Endodermal cell (in vitro differentiated cells): Measurements from ENCODE around the gene NOP14. TPM values are rescaled to one million over a fixed set of nuclear protein-coding genes. Genes with fewer than 3 reads are reported as not detected.
"Not testable (repeated sequence)": the region's sequence is repeated elsewhere in the genome, so short reads cannot be mapped to it uniquely, and the experiment has no call there.

Experiments used
- DNase-seq: peaks from one replicate; pipeline ENCODE4 v3.0.0-alpha.2; 2017
- H3K27ac ChIP-seq: 2 replicates; pipeline ENCODE4 v1.5.1; 2013; ENCODE audit warnings: mild to moderate bottlenecking, low read depth, low read length, moderate library complexity
- H3K27me3 ChIP-seq: 2 replicates; pipeline ENCODE4 v1.6.1; 2013; ENCODE audit warnings: mild to moderate bottlenecking, low read length, moderate library complexity; ENCODE audit not compliant: insufficient read depth, control insufficient read depth, poor library complexity, severe bottlenecking
- H3K36me3 ChIP-seq: 2 replicates; pipeline ENCODE4 v1.7.0; 2013; ENCODE audit warnings: mild to moderate bottlenecking, low read length, moderate library complexity; ENCODE audit not compliant: control insufficient read depth, insufficient read depth
- H3K4me1 ChIP-seq: one replicate; pipeline ENCODE4 v1.7.0; 2013; ENCODE audit warnings: low read length; ENCODE audit not compliant: control insufficient read depth, insufficient read depth
- H3K4me3 ChIP-seq: 2 replicates; pipeline ENCODE4 v1.5.1; 2013; ENCODE audit warnings: mild to moderate bottlenecking, low read length, moderate library complexity
- H3K9ac ChIP-seq: 2 replicates; pipeline ENCODE4 v1.6.1; 2013; ENCODE audit warnings: mild to moderate bottlenecking, low read length, moderate library complexity; ENCODE audit not compliant: poor library complexity, severe bottlenecking; ENCODE audit errors: extremely low read depth
- H3K9me3 ChIP-seq: 2 replicates; pipeline ENCODE4 v1.6.1; 2013; ENCODE audit warnings: mild to moderate bottlenecking, low read length, moderate library complexity; ENCODE audit not compliant: control insufficient read depth
- H3K27ac Mint-ChIP-seq: 2 replicates; pipeline ENCODE4 v1.8.0; 2020; ENCODE audit warnings: mixed read lengths
- H3K27me3 Mint-ChIP-seq: 2 replicates; pipeline ENCODE4 v1.8.0; 2021; ENCODE audit warnings: mild to moderate bottlenecking, mixed read lengths; ENCODE audit not compliant: insufficient read depth
- H3K36me3 Mint-ChIP-seq: 2 replicates; pipeline ENCODE4 v1.8.0; 2020; ENCODE audit warnings: low read depth, mixed read lengths
- H3K4me1 Mint-ChIP-seq: 2 replicates; pipeline ENCODE4 v1.8.0; 2020; ENCODE audit warnings: mixed read lengths
- H3K4me3 Mint-ChIP-seq: 2 replicates; pipeline ENCODE4 v1.8.0; 2020; ENCODE audit warnings: mild to moderate bottlenecking, moderate library complexity, mixed read lengths
- H3K9me3 Mint-ChIP-seq: 2 replicates; pipeline ENCODE4 v1.8.0; 2020; ENCODE audit warnings: mild to moderate bottlenecking, mixed read lengths
- WGBS, 2 experiments: methylation state at CpG; one replicate each; pipeline versions ENCODE4 v1.1.5 to v1.1.7; 2013; ENCODE audit warnings: missing lambda C conversion rate in 2 of 2, mixed read lengths in 1 of 2; ENCODE audit not compliant: insufficient coverage in 1 of 2, insufficient read length in 1 of 2; 5-methylcytosine and 5-hydroxymethylcytosine counted together
- total RNA-seq, 2 donors: library from RNA; stranded (reverse); fragmentation: NEBNext Ultra II Directional in 1 of 2; extraction: Animal tissue kit (Norgen Biotek cat#: 25700) in 1 of 2; gene quantifications; 2 replicates in 1 of 2; 3 replicates in 1 of 2; pipeline ENCODE4 v1.2.1, GENCODE V29; 2021
- TF ChIP-seq, protein P1 (sequence below): fragments of 200-600 bp; sonication (generic); conservative IDR thresholded peaks from 2 replicates; pipeline ENCODE4 v1.5.0; 2021; ENCODE audit warnings: antibody characterized with exemption, mild to moderate bottlenecking

Gene NOP14
- total RNA-seq, 2 donors from 2014 or later: 23.0 to 31.9 TPM

DNA sequence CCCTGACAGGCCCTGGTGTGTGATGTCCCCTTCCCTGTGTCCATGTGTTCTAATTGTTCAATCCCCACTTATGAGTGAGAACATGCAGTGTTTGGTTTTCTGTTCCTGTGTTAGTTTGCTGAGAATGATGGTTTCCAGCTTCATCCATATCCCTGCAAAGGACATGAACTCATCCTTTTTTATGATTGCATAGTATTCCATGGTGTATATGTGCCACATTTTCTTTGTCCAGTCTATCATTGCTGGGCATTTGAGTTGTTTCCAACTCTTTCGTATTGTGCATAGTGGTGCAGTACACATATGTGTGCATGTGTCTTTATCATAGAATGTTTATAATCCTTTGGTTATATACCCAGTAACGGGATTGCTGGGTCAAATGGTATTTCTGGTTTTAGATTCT is 46.5 kb downstream of the NOP14 start:
- peaks cover 80% of the 10 kb centered on the region for H3K36me3 ChIP-seq
- H3K9ac ChIP-seq, H3K4me3 ChIP-seq, H3K27me3 Mint-ChIP-seq, H3K4me1 Mint-ChIP-seq, DNase-seq, H3K4me1 ChIP-seq, H3K27ac ChIP-seq, H3K27ac Mint-ChIP-seq, H3K27me3 ChIP-seq, H3K4me3 Mint-ChIP-seq: not testable (repeated sequence)
- WGBS, 2 experiments: 91 to 94% methylated on average over 2 of the region's 2 CpGs
- peaks cover 41% of the 10 kb centered on the region for H3K9me3 Mint-ChIP-seq
- peaks cover 25% of the 10 kb centered on the region for H3K9me3 ChIP-seq
- peaks cover 93% of the 10 kb centered on the region for H3K36me3 Mint-ChIP-seq

DNA sequence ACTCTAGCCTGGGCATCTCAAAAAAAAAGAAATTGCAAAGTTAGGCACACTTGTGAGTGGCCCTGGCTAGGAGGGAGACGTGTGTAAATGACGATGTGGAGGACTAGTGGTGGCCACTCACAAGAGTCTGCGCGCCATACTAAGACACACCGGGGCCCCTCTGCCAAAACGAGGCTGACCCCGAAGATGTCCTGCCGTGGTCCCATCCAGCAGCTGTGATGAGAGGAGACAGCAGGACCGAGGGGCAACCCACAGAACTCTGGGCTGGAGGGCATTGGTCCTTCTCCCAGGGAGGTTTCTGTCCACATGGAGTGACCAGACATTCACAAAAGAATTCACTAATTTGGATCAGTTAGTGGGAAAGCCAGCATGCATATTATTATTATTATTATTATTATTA is 47.4 kb downstream of the NOP14 start:
- Histone ChIP-seq H3K9me3 (peaks cover 25% of the 10 kb centered on the region), H3K4me1 (no peaks in the 10 kb centered on the region), H3K9ac (no peak overlapping the region), H3K4me3 (no peak overlapping the region), H3K27ac (no peak overlapping the region), H3K36me3 (peaks cover 87% of the 10 kb centered on the region), H3K27me3 (no peaks in the 10 kb centered on the region)
- TF ChIP-seq, protein P1, sequence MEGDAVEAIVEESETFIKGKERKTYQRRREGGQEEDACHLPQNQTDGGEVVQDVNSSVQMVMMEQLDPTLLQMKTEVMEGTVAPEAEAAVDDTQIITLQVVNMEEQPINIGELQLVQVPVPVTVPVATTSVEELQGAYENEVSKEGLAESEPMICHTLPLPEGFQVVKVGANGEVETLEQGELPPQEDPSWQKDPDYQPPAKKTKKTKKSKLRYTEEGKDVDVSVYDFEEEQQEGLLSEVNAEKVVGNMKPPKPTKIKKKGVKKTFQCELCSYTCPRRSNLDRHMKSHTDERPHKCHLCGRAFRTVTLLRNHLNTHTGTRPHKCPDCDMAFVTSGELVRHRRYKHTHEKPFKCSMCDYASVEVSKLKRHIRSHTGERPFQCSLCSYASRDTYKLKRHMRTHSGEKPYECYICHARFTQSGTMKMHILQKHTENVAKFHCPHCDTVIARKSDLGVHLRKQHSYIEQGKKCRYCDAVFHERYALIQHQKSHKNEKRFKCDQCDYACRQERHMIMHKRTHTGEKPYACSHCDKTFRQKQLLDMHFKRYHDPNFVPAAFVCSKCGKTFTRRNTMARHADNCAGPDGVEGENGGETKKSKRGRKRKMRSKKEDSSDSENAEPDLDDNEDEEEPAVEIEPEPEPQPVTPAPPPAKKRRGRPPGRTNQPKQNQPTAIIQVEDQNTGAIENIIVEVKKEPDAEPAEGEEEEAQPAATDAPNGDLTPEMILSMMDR: no peak
- H3K27ac Mint-ChIP-seq: no peak overlapping the region
- peaks cover 41% of the 10 kb centered on the region for H3K9me3 Mint-ChIP-seq
- H3K27me3 Mint-ChIP-seq: no peaks in the 10 kb centered on the region
- H3K4me1 Mint-ChIP-seq: no peaks in the 10 kb centered on the region
- H3K36me3 Mint-ChIP-seq: peaks cover 93% of the 10 kb centered on the region
- no peak overlapping the region for H3K4me3 Mint-ChIP-seq
- no peak for DNase-seq
- 80 to 84% methylated on average over 5 to 9 of the region's 9 CpGs for WGBS, 2 experiments

DNA sequence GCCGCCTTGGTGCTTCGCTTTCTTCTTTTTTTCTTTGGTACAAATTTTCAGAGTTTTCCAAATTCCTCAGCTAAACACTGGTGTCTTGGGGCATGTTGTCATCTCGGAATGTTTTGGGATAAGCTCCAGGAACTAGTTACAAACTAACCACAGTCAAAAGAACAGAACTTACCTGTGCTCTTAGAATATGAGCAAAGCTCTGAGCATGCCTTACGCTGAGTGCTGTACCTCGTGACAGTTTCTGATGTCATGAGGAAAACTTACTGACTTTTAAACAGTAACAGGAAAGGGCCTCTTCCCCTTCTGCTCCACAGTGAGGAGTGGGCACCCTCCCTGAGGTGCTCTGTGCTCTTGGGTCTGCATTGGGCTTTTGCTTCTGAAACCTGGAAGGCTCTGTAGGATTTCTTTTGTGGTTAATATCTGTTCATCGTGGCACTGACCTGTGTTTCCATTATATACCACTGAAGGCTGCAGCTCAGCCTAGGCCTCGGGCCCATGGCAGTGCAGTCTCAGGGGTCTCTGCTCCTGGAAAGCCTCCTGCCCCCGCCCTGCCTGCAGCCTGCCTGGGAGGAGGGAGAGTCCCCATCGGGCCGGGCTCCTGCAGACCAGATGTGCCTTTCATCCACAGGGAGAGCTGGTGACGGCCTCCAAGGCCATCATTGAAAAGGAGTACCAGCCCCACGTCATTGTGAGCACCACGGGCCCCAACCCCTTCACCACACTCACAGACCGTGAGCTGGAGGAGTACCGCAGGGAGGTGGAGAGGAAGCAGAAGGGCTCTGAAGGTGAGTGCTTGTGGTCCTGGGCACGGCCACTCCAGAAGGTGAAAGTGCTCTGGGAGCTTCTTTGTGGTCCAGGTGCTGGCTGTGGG is 48.7 kb downstream of the NOP14 start:
- no peaks in the 10 kb centered on the region for H3K4me1 ChIP-seq
- H3K9ac ChIP-seq: no peak overlapping the region
- no peak for DNase-seq
- H3K9me3 Mint-ChIP-seq: peaks cover 32% of the 10 kb centered on the region
- H3K9me3 ChIP-seq: peaks cover 16% of the 10 kb centered on the region
- 94 to 95% methylated on average over 7 to 15 of the region's 16 CpGs for WGBS, 2 experiments
- no peaks in the 10 kb centered on the region for H3K27me3 ChIP-seq
- TF ChIP-seq, protein P1: no peak
- peaks cover 87% of the 10 kb centered on the region for H3K36me3 ChIP-seq
- H3K4me3 Mint-ChIP-seq: no peak overlapping the region
- H3K4me1 Mint-ChIP-seq: no peaks in the 10 kb centered on the region
- H3K36me3 Mint-ChIP-seq: peaks cover 93% of the 10 kb centered on the region
- H3K27me3 Mint-ChIP-seq: no peaks in the 10 kb centered on the region
- H3K27ac ChIP-seq: no peak overlapping the region
- no peak overlapping the region for H3K4me3 ChIP-seq
- H3K27ac Mint-ChIP-seq: no peak overlapping the region
